IMR-90 (cell line): Measurements from ENCODE around the gene ABCA2. TPM values are rescaled to one million over a fixed set of nuclear protein-coding genes. Genes with fewer than 3 reads are reported as not detected.

Experiments used
- ATAC-seq: fragments of 200-7000 bp; cut with Tn5 transposase; 2 replicates; pipeline ENCODE4 v1.9.1; 2020; ENCODE audit warnings: low read depth, mild to moderate bottlenecking, moderate library complexity
- BruUV-seq: library from RNA; stranded (reverse); fragments of 400-500 nt; replicated peaks from 2 replicates; lab custom pipeline; 2021; lab: Mats Ljungman, UMichigan
- CTCF ChIA-PET: fragments of 300-600 bp; formaldehyde crosslinking; extraction: SDS; loops from one replicate; lab custom pipeline; 2021; ENCODE audit warnings: antibody characterized with exemption; lab: Yijun Ruan, JAX
- POLR2A ChIA-PET: fragments of 300-600 bp; sonication (Branson Sonifier 250); formaldehyde crosslinking; loops from one replicate; lab custom pipeline; 2022; ENCODE audit warnings: antibody characterized with exemption; ENCODE audit not compliant: unreplicated experiment; lab: Charles Lee
- DNase-seq: peaks from one replicate; pipeline ENCODE4 v3.0.0; 2013
- H2AFZ ChIP-seq: replicated peaks from 2 replicates; pipeline ENCODE3; 2013; ENCODE audit warnings: low read length, mild to moderate bottlenecking; ENCODE audit not compliant: poor library complexity
- H2AK5ac ChIP-seq: 2 replicates; pipeline ENCODE4 v1.6.1; 2013; ENCODE audit warnings: low read depth, low read length, inconsistent platforms
- H2AK9ac ChIP-seq: replicated peaks from 2 replicates; pipeline ENCODE3; 2013; ENCODE audit warnings: mild to moderate bottlenecking, low read depth, low read length, moderate library complexity; ENCODE audit not compliant: poor library complexity
- H2BK120ac ChIP-seq: 2 replicates; pipeline ENCODE4 v1.6.1; 2013; ENCODE audit warnings: low read depth, low read length, inconsistent platforms
- H2BK15ac ChIP-seq: 3 replicates; pipeline ENCODE4 v1.6.1; 2013; ENCODE audit warnings: low read depth, low read length, inconsistent platforms
- H2BK20ac ChIP-seq: 2 replicates; pipeline ENCODE4 v1.6.1; 2013; ENCODE audit warnings: low read depth, mild to moderate bottlenecking, inconsistent platforms, low read length, moderate library complexity
- H2BK5ac ChIP-seq: 2 replicates; pipeline ENCODE4 v1.6.1; 2013; ENCODE audit warnings: mild to moderate bottlenecking, low read depth, low read length, inconsistent platforms; ENCODE audit not compliant: poor library complexity, severe bottlenecking
- H3K14ac ChIP-seq: replicated peaks from 2 replicates; pipeline ENCODE4 v1.6.1; 2013; ENCODE audit warnings: low read depth, low read length, inconsistent platforms
- H3K18ac ChIP-seq: 2 replicates; pipeline ENCODE4 v1.6.1; 2013; ENCODE audit warnings: low read depth, low read length, control low read depth
- H3K23ac ChIP-seq: 2 replicates; pipeline ENCODE4 v1.6.1; 2013; ENCODE audit warnings: low read depth, low read length, inconsistent platforms
- H3K27ac ChIP-seq: 2 replicates; pipeline ENCODE4 v1.5.1; 2013; ENCODE audit warnings: mild to moderate bottlenecking, control low read depth, low read length; ENCODE audit not compliant: insufficient read depth
- H3K27me3 ChIP-seq: 2 replicates; pipeline ENCODE4 v1.6.1; 2013; ENCODE audit warnings: low read length; ENCODE audit not compliant: control insufficient read depth, insufficient read depth
- H3K36me3 ChIP-seq: 2 replicates; pipeline ENCODE4 v1.6.1; 2013; ENCODE audit warnings: low read length, mixed read lengths; ENCODE audit not compliant: control insufficient read depth, insufficient read depth
- H3K4ac ChIP-seq: 2 replicates; pipeline ENCODE4 v1.6.1; 2013; ENCODE audit warnings: low read depth, low read length, inconsistent platforms
- H3K4me1 ChIP-seq: 2 replicates; pipeline ENCODE4 v1.6.1; 2013; ENCODE audit warnings: low read length, mixed read lengths; ENCODE audit not compliant: control insufficient read depth, insufficient read depth
- H3K4me2 ChIP-seq: 2 replicates; pipeline ENCODE4 v1.6.1; 2013; ENCODE audit warnings: low read depth, mild to moderate bottlenecking, control low read depth, low read length, moderate library complexity
- H3K4me3 ChIP-seq: 2 replicates; pipeline ENCODE4 v1.5.1; 2013; ENCODE audit warnings: low read depth, mild to moderate bottlenecking, control low read depth, low read length, moderate library complexity; ENCODE audit not compliant: insufficient read depth
- H3K56ac ChIP-seq: 2 replicates; pipeline ENCODE4 v1.6.1; 2013; ENCODE audit warnings: low read length, inconsistent platforms; ENCODE audit not compliant: insufficient read depth; ENCODE audit errors: extremely low read depth
- H3K79me1 ChIP-seq, 2 experiments: 2 replicates each; pipeline ENCODE4 v1.6.1; 2013; ENCODE audit warnings: low read length in 2 of 2, inconsistent platforms in 1 of 2, low read depth in 1 of 2
- H3K9ac ChIP-seq: 2 replicates; pipeline ENCODE4 v1.6.1; 2013; ENCODE audit warnings: low read depth, low read length, control low read depth
- H3K9me1 ChIP-seq: 2 replicates; pipeline ENCODE4 v1.6.1; 2013; ENCODE audit warnings: low read length, inconsistent platforms; ENCODE audit not compliant: insufficient read depth
- H3K9me3 ChIP-seq: 2 replicates; pipeline ENCODE4 v1.6.1; 2013; ENCODE audit warnings: low read length; ENCODE audit not compliant: control insufficient read depth, insufficient read depth
- H4K20me1 ChIP-seq: 2 replicates; pipeline ENCODE4 v1.6.1; 2013; ENCODE audit warnings: low read length, inconsistent platforms; ENCODE audit not compliant: insufficient read depth
- H4K5ac ChIP-seq: 2 replicates; pipeline ENCODE4 v1.6.1; 2013; ENCODE audit warnings: mild to moderate bottlenecking, low read depth, low read length, control low read depth
- H4K8ac ChIP-seq, 2 experiments: 2 replicates each; pipeline ENCODE4 v1.6.1; 2013; ENCODE audit warnings: low read depth in 2 of 2, low read length in 2 of 2, control low read depth in 1 of 2, inconsistent platforms in 1 of 2
- H4K91ac ChIP-seq: 2 replicates; pipeline ENCODE4 v1.6.1; 2013; ENCODE audit warnings: low read depth, low read length, inconsistent platforms; ENCODE audit not compliant: insufficient read depth
- BHLHE40 ChIP-seq: fragments of 150-350 bp; IDR thresholded peaks from 2 replicates; pipeline ENCODE4 v1.6.1; 2016; ENCODE audit warnings: mild to moderate bottlenecking, low read depth, low read length
- ELK1 ChIP-seq: fragments of 150-350 bp; IDR thresholded peaks from 2 replicates; pipeline ENCODE4 v1.6.1; 2016; ENCODE audit warnings: low read depth, mild to moderate bottlenecking, low read length, moderate library complexity, borderline replicate concordance
- MAZ ChIP-seq: IDR thresholded peaks from 2 replicates; pipeline ENCODE4 v1.6.1; 2012; ENCODE audit warnings: low read depth, mild to moderate bottlenecking, low read length, improper control_type of control experiment, moderate library complexity, borderline replicate concordance
- NFE2L2 ChIP-seq: fragments of 150-350 bp; IDR thresholded peaks from 2 replicates; pipeline ENCODE4 v1.6.1; 2016; ENCODE audit warnings: low read depth, mild to moderate bottlenecking, low read length
- RAD21 ChIP-seq: IDR thresholded peaks from 2 replicates; pipeline ENCODE4 v1.6.1; 2012; ENCODE audit warnings: low read length, improper control_type of control experiment
- RFX5 ChIP-seq: IDR thresholded peaks from 2 replicates; pipeline ENCODE4 v1.8.0; 2012; ENCODE audit warnings: low read depth, mild to moderate bottlenecking, low read length, moderate library complexity
- SMC3 ChIP-seq: fragments of 150-350 bp; IDR thresholded peaks from 2 replicates; pipeline ENCODE4 v1.6.1; 2016; ENCODE audit warnings: low read depth, mild to moderate bottlenecking, antibody characterized with exemption, low read length, moderate library complexity
- USF2 ChIP-seq: fragments of 150-350 bp; IDR thresholded peaks from 2 replicates; pipeline ENCODE4 v1.6.1; 2017; ENCODE audit warnings: mild to moderate bottlenecking, antibody characterized with exemption, low read length, low read depth
- whole genome bisulfite sequencing, 2 experiments: methylation state at CpG; one replicate each; pipeline versions ENCODE4 v1.1.5 to v1.1.7; 2013; ENCODE audit warnings: missing lambda C conversion rate in 2 of 2; ENCODE audit not compliant: insufficient read length in 1 of 2; ENCODE audit errors: extremely low coverage in 2 of 2; 5-methylcytosine and 5-hydroxymethylcytosine counted together
- dilution Hi-C: fragments of 300-500 bp; cut with HindIII; formaldehyde crosslinking; loops from one replicate; pipeline ENCODE4 v1.14.3; 2018; ENCODE audit warnings: low sequenced_read_pairs; ENCODE audit not compliant: unreplicated experiment
- in situ Hi-C: fragments of 300-500 bp; cut with MboI; formaldehyde crosslinking; loops from 3 replicates; pipeline ENCODE4 v1.14.3; 2019; ENCODE audit warnings: low sequenced_read_pairs, inconsistent platforms, mixed read lengths
- intact Hi-C: fragments of 100-400 bp; cut with micrococcal nuclease; formaldehyde crosslinking; loops from 2 replicates; pipeline ENCODE4 v1.10.0; 2022
- polyA plus RNA-seq, 3 experiments: library from polyadenylated mRNA; depleted of rRNA; stranded (reverse); fragments of >200 nt; gene quantifications; 2 replicates each; pipeline ENCODE4 v1.2.3, GENCODE V29; 2012; ENCODE audit warnings: low replicate concordance in 1 of 3
- total RNA-seq: library from RNA; depleted of rRNA; stranded (reverse); fragments of >200 nt; gene quantifications from 2 replicates; pipeline ENCODE4 v1.2.3, GENCODE V29; 2012

The ABCA2 gene
- total and polyA plus RNA-seq, 2 of the 4 experiments (the other 2 are of a cell fraction): 3.8 to 46.0 TPM

- Histone ChIP-seq H3K27ac (peak within 1 kb of the TSS; percentile 12; the same call in 1 of the 2 replicates), H3K4me2 (peak within 1 kb of the TSS; percentile 87), H4K5ac (peak within 1 kb of the TSS; percentile 50; the same call in 1 of the 2 replicates), H3K36me3 (no peaks in the 10 kb centered on the region), H2BK120ac (peak within 1 kb of the TSS; percentile 10; the same call in 1 of the 2 replicates), H3K9me1 (no peaks in the 10 kb centered on the region), H4K91ac (no peak within 1 kb of the TSS), H2AFZ (peak within 1 kb of the TSS; percentile 89), H3K4me1 (peaks cover 7% of the 10 kb centered on the region; the same call in 1 of the 2 replicates), H2BK5ac (no peak within 1 kb of the TSS), H4K20me1 (no peaks in the 10 kb centered on the region), H2BK20ac (no peak within 1 kb of the TSS), H2AK9ac (peak within 1 kb of the TSS; percentile 51), H3K18ac (peak within 1 kb of the TSS; percentile 61; the same call in 1 of the 2 replicates), H2AK5ac (peak within 1 kb of the TSS; percentile 54), H3K4me3 (peak within 1 kb of the TSS; percentile 60), H3K56ac (no peak within 1 kb of the TSS), H3K14ac (no peak within 1 kb of the TSS), H3K27me3 (peaks cover 12% of the 10 kb centered on the region; the same call in 1 of the 2 replicates), H4K8ac (peak within 1 kb of the TSS; percentile 27 to 58; a peak in 2 of 4 replicates), H3K23ac (no peak within 1 kb of the TSS; the same call in 1 of the 2 replicates), H2BK15ac (no peak within 1 kb of the TSS), H3K79me1 (no peaks in the 10 kb centered on the region), H3K9ac (peak within 1 kb of the TSS; percentile 48; the same call in 1 of the 2 replicates), H3K4ac (0 out of 2 replicates have a peak within 1 kb of the TSS, but pooled peaks have one; percentile 24), H3K9me3 (no peaks in the 10 kb centered on the region)
- no TSS peak for BruUV-seq
- ATAC-seq (peak; percentile 30), DNase-seq (peak; percentile 13)
- ChIA-PET POLR2A (no interaction called here), CTCF (no interaction called here)
- dilution Hi-C loops: no loop called here
- WGBS, 2 experiments: 19% methylated on average over 4 of the region's 10 CpGs; no CpG with 5 or more reads in 1 of the 2 experiments
- no peak for TF ChIP-seq SMC3
- no peak for TF ChIP-seq USF2
- TF ChIP-seq NFE2L2: no peak
- no peak for TF ChIP-seq RAD21
- TF ChIP-seq MAZ: no peak
- no peak for TF ChIP-seq RFX5
- no peak for TF ChIP-seq ELK1
- TF ChIP-seq BHLHE40: no peak
- in situ Hi-C loops: no loop called here
- intact Hi-C loops: no loop called here
Measured at GRCh38 chr9:136977223-136977622, 50.8 kb downstream of the ABCA2 start, which contains the start of gene PTGDS. Gene PTGDS, plus strand, starts transcription at chr9:136977504. Its CDS starts 75 bp downstream, at chr9:136977579.
